Glutamatergic neuron (in vitro differentiated cells): ENCODE measurements around the gene FOSL2. TPM values are rescaled to one million over a fixed set of nuclear protein-coding genes. Genes with fewer than 3 reads are reported as not detected.

ENCODE experiments used
- DNase-seq: peaks from one replicate; pipeline ENCODE4 v3.0.0; 2022
- H3K27ac Mint-ChIP-seq: one replicate; pipeline ENCODE4 v1.8.0; 2020; ENCODE audit warnings: mild to moderate bottlenecking, mixed read lengths, inconsistent platforms; ENCODE audit not compliant: unreplicated experiment
- H3K27me3 Mint-ChIP-seq: one replicate; pipeline ENCODE4 v1.8.0; 2020; ENCODE audit warnings: mild to moderate bottlenecking, moderate library complexity, mixed read lengths, inconsistent platforms; ENCODE audit not compliant: unreplicated experiment
- H3K36me3 Mint-ChIP-seq: one replicate; pipeline ENCODE4 v1.8.0; 2020; ENCODE audit warnings: mild to moderate bottlenecking, mixed read lengths, inconsistent platforms; ENCODE audit not compliant: unreplicated experiment
- H3K4me1 Mint-ChIP-seq: one replicate; pipeline ENCODE4 v1.8.0; 2020; ENCODE audit warnings: mild to moderate bottlenecking, low read depth, mixed read lengths, inconsistent platforms; ENCODE audit not compliant: unreplicated experiment
- H3K4me3 Mint-ChIP-seq: one replicate; pipeline ENCODE4 v1.8.0; 2020; ENCODE audit warnings: mild to moderate bottlenecking, mixed read lengths, inconsistent platforms; ENCODE audit not compliant: unreplicated experiment
- H3K9me3 Mint-ChIP-seq: one replicate; pipeline ENCODE4 v1.8.0; 2020; ENCODE audit warnings: mild to moderate bottlenecking, moderate library complexity, mixed read lengths, inconsistent platforms; ENCODE audit not compliant: unreplicated experiment
- CTCF ChIP-seq: fragments of 200-600 bp; sonication (generic); IDR thresholded peaks from one replicate; pipeline ENCODE4 v1.5.0; 2021; ENCODE audit not compliant: partially characterized antibody, unreplicated experiment
- total RNA-seq: library from RNA; stranded (reverse); fragmentation: NEBNext Ultra II Directional; extraction: Animal tissue kit (Norgen Biotek cat#: 25700); gene quantifications from one replicate; pipeline ENCODE4 v1.2.1, GENCODE V29; 2021; ENCODE audit not compliant: unreplicated experiment

The FOSL2 gene
- total RNA-seq, 1 donor from 2014 or later: 2.6 TPM

- H3K4me1 Mint-ChIP-seq: no peaks in the 10 kb centered on the region
Observed at GRCh38 chr2:28352104-28352503, 40.6 kb upstream of the FOSL2 start.

GRCh38 chr2:28352610-28353195 lies 40.0 kb upstream of the FOSL2 start:
- no peak for DNase-seq
- Mint-ChIP-seq H3K9me3 (peaks cover 4% of the 10 kb centered on the region), H3K4me3 (no peak overlapping the region), H3K4me1 (no peaks in the 10 kb centered on the region), H3K27me3 (peaks cover 4% of the 10 kb centered on the region), H3K27ac (no peak overlapping the region), H3K36me3 (no peaks in the 10 kb centered on the region)
- no peak for TF ChIP-seq CTCF

More at GRCh38 chr2:28352104-28352503, 40.6 kb upstream of the FOSL2 start:
- Mint-ChIP-seq H3K4me3 (no peak overlapping the region), H3K27ac (no peak overlapping the region), H3K27me3 (peaks cover 4% of the 10 kb centered on the region), H3K36me3 (no peaks in the 10 kb centered on the region), H3K9me3 (peaks cover 4% of the 10 kb centered on the region)
- no peak for DNase-seq
- TF ChIP-seq CTCF: no peak

GRCh38 chr2:28354920-28355520 lies 37.6 kb upstream of the FOSL2 start:
- Mint-ChIP-seq H3K27me3 (peaks cover 4% of the 10 kb centered on the region), H3K27ac (no peak overlapping the region)
- no peak for DNase-seq

GRCh38 chr2:28355521-28356094 lies 37.0 kb upstream of the FOSL2 start:
- Mint-ChIP-seq H3K36me3 (no peaks in the 10 kb centered on the region), H3K27me3 (peaks cover 4% of the 10 kb centered on the region), H3K4me1 (no peaks in the 10 kb centered on the region), H3K4me3 (no peak overlapping the region), H3K27ac (no peak overlapping the region), H3K9me3 (peaks cover 4% of the 10 kb centered on the region)
- TF ChIP-seq CTCF: no peak
- no peak for DNase-seq

More at GRCh38 chr2:28354920-28355520, 37.6 kb upstream of the FOSL2 start:
- no peaks in the 10 kb centered on the region for H3K36me3 Mint-ChIP-seq
- H3K4me3 Mint-ChIP-seq: no peak overlapping the region
- peaks cover 4% of the 10 kb centered on the region for H3K9me3 Mint-ChIP-seq
- TF ChIP-seq CTCF: no peak
- H3K4me1 Mint-ChIP-seq: no peaks in the 10 kb centered on the region
